GM03348 (cell line): Measurements from ENCODE around the gene ACTR6.
"Not testable (repeated sequence)": the region's sequence is repeated elsewhere in the genome, so short reads cannot be mapped to it uniquely, and the experiment has no call there.

Source experiments
- DNase-seq: peaks from one replicate; pipeline ENCODE4 v3.0.0; 2012; ENCODE audit warnings: low spot score

The ACTR6 gene

GRCh38 chr12:100219328-100220109, 18.9 kb downstream of the ACTR6 start:
- DNase-seq = no peak

- DNase-seq = no peak
Measured at GRCh38 chr12:100221523-100221922, 20.9 kb downstream of the ACTR6 start.

GRCh38 chr12:100222173-100222572, 21.6 kb downstream of the ACTR6 start:
- DNase-seq = not testable (repeated sequence)

- no peak for DNase-seq
Measured at GRCh38 chr12:100225491-100225890, 24.9 kb downstream of the ACTR6 start.

GRCh38 chr12:100229036-100229635, 28.5 kb downstream of the ACTR6 start:
- no peak for DNase-seq

- no peak for DNase-seq
Measured at GRCh38 chr12:100229876-100230275, 29.3 kb downstream of the ACTR6 start.

- not testable (repeated sequence) for DNase-seq
Measured at GRCh38 chr12:100231873-100232272, 31.3 kb downstream of the ACTR6 start.

GRCh38 chr12:100234166-100234565, 33.6 kb downstream of the ACTR6 start:
- DNase-seq = peak; percentile 35

- DNase-seq = peak; percentile 63
Measured at GRCh38 chr12:100234591-100235304, 34.1 kb downstream of the ACTR6 start.

GRCh38 chr12:100238801-100239200, 38.2 kb downstream of the ACTR6 start:
- DNase-seq = no peak

- DNase-seq = no peak
Measured at GRCh38 chr12:100239589-100239988, 39.0 kb downstream of the ACTR6 start.

- no peak for DNase-seq
Measured at GRCh38 chr12:100243137-100243536, 42.5 kb downstream of the ACTR6 start.

- no peak for DNase-seq
Measured at GRCh38 chr12:100247765-100248164, 47.1 kb downstream of the ACTR6 start.

- peak; percentile 72 for DNase-seq
Measured at GRCh38 chr12:100248886-100249285, 48.3 kb downstream of the ACTR6 start.

GRCh38 chr12:100249941-100250340, 49.3 kb downstream of the ACTR6 start:
- DNase-seq = no peak

- no peak for DNase-seq
Measured at GRCh38 chr12:100251917-100252316, 51.3 kb downstream of the ACTR6 start.

- DNase-seq = no peak
Measured at GRCh38 chr12:100253437-100253836, 52.8 kb downstream of the ACTR6 start.

- no peak for DNase-seq
Measured at GRCh38 chr12:100254876-100255275, 54.3 kb downstream of the ACTR6 start.

GRCh38 chr12:100258127-100258526, 57.5 kb downstream of the ACTR6 start:
- no peak for DNase-seq

- no peak for DNase-seq
Measured at GRCh38 chr12:100263131-100263530, 62.5 kb downstream of the ACTR6 start.

- not testable (repeated sequence) for DNase-seq
Measured at GRCh38 chr12:100265107-100265506, 64.5 kb downstream of the ACTR6 start.

- DNase-seq = peak; percentile 23
Measured at GRCh38 chr12:100265732-100266584, 65.3 kb downstream of the ACTR6 start.
